GM12891 (cell line): ENCODE measurements around the gene DPAGT1.

Experiments
- POLR2A ChIP-seq: IDR thresholded peaks from 2 replicates; pipeline ENCODE4 v1.6.1; 2011; ENCODE audit warnings: low read depth, low read length, control low read depth
- POLR2AphosphoS5 ChIP-seq: IDR thresholded peaks from 2 replicates; pipeline ENCODE4 v1.6.1; 2011; ENCODE audit warnings: low read depth, low read length, control low read depth

DNA sequence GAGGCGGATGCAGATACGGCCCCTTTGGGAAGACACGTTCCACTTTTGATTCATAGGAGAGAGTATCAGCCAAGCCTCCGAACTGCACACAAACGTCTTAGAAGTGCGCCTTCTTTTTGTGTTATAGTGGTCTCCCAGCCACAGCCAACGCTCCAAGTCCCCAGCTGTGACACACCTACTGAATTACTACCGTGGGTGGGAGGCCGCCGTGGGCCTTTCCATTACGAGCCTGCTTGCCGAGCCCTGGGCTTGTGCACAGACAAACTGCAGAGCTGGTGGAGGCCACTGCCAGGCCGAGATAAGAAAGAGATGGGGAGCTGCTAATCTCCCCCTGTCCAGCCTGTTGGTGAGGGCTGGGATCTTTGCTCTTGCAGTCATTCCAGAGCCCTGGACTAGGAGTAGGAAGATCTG, 16.2 kb downstream of the DPAGT1 start:
- TF ChIP-seq POLR2A (no peak), POLR2AphosphoS5 (no peak)
